ENCODE data around the gene HOXC4.
A peak's percentile ranks its signal among the peaks of the same experiment; 100 is the strongest.

HOXC4 gene

GRCh38 chr12:54016051-54016450, 37.6 kb upstream of the HOXC4 start:
- DNase-seq: no peak

- DNase-seq: peak in 1 of 2 experiments; percentile 55
These were observed 37.1 kb upstream of the HOXC4 start for GRCh38 chr12:54016478-54016964.

GRCh38 chr12:54017027-54017788, 36.4 kb upstream of the HOXC4 start:
- DNase-seq: peak; percentile 79 to 83

- peak; percentile 89 to 95 for DNase-seq
These were observed 35.7 kb upstream of the HOXC4 start for GRCh38 chr12:54017878-54018467.

GRCh38 chr12:54018468-54018984, 35.1 kb upstream of the HOXC4 start:
- DNase-seq: no peak

- DNase-seq: no peak
These were observed 34.4 kb upstream of the HOXC4 start for GRCh38 chr12:54019091-54019811.

- no peak for DNase-seq
These were observed 33.6 kb upstream of the HOXC4 start for GRCh38 chr12:54019924-54020590.

- DNase-seq: no peak
These were observed 32.8 kb upstream of the HOXC4 start for GRCh38 chr12:54020591-54021405.

- DNase-seq: no peak
These were observed 32.1 kb upstream of the HOXC4 start for GRCh38 chr12:54021432-54022013.

- no peak for DNase-seq
These were observed 30.4 kb upstream of the HOXC4 start for GRCh38 chr12:54022960-54023884.

- DNase-seq: no peak
These were observed 29.5 kb upstream of the HOXC4 start for GRCh38 chr12:54024127-54024526.

- DNase-seq: no peak
These were observed 28.9 kb upstream of the HOXC4 start for GRCh38 chr12:54024581-54025305.

GRCh38 chr12:54025499-54026405, 27.9 kb upstream of the HOXC4 start:
- no peak for DNase-seq

GRCh38 chr12:54026640-54027441, 26.8 kb upstream of the HOXC4 start:
- DNase-seq: no peak

GRCh38 chr12:54027442-54027786, 26.2 kb upstream of the HOXC4 start:
- no peak for DNase-seq

GRCh38 chr12:54028314-54029201, 25.1 kb upstream of the HOXC4 start, which contains the start of gene HOXC6:
TSS of gene HOXC6 (plus strand) at chr12:54028440. CDS start at chr12:54028522, 82 bp downstream.
- DNase-seq: peak in 1 of 2 experiments; percentile 40

Data from NCI-H524 (cell line).